Measurements from ENCODE around the gene ATXN10. TPM values are rescaled to one million over a fixed set of nuclear protein-coding genes. Genes with fewer than 3 reads are reported as not detected.

Gene ATXN10
- total RNA-seq, 2 donors from 2014 or later = 74.0 to 97.0 TPM

DNA sequence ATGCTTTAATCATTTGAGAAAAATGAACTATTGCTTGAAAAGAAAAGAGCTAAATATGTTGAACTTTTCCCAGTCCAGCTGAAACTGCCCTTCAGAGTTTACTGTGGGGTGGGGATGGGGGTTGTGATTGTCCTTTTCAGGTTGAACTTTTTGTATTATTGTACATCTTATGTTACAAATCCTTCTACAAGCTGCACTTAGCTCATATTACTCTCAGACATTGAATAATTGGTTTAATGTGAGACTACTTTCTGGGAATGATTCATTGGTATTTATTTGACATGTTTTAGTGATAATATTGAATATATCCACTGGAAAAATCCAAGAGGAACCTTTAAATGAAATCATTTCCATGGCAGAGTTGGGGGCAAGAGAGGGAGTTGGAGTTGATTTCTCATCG, 84.9 kb downstream of the ATXN10 start:
- DNase-seq (ENCODE audit: low spot score) = no peak
- Mint-ChIP-seq H3K9me3 (no peaks in the 10 kb centered on the region), H3K4me3 (no peak overlapping the region)

DNA sequence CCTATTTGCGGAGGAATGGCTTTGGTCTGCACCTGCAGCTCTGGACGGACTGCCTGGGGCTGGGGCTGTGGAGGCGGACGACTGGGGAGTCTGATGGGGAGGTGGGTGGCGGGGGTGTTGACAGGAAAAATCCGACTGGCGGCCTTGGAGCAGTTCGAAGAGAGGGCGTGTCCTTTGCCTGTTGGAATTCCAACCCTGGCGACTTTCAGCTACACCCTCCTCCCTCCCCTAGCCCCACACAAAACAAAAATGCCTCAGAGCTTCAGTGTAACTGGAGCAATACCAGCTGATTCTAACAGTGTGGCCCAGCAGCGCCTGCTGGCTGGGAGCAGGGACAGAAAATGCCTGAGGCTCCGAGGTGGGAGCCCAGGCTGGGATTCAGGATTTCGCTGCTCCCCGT, 85.4 kb downstream of the ATXN10 start:
- Mint-ChIP-seq H3K9me3 (no peaks in the 10 kb centered on the region), H3K4me3 (no peak overlapping the region), H3K36me3 (no peaks in the 10 kb centered on the region), H3K27me3 (no peaks in the 10 kb centered on the region), H3K4me1 (ENCODE audit: low read depth in 2 of 2) (peaks cover 0 to 6% of the 10 kb centered on the region in 2 donors), H3K27ac (no peak overlapping the region)
- DNase-seq (ENCODE audit: low spot score) = no peak
- no peak for ATAC-seq

More for the DNA sequence above, 84.9 kb downstream of the ATXN10 start:
- no peaks in the 10 kb centered on the region for H3K27me3 Mint-ChIP-seq
- ATAC-seq = no peak
- H3K4me1 Mint-ChIP-seq (ENCODE audit: low read depth in 2 of 2) = peaks cover 0 to 6% of the 10 kb centered on the region in 2 donors
- H3K27ac Mint-ChIP-seq = no peak overlapping the region
- no peaks in the 10 kb centered on the region for H3K36me3 Mint-ChIP-seq

DNA sequence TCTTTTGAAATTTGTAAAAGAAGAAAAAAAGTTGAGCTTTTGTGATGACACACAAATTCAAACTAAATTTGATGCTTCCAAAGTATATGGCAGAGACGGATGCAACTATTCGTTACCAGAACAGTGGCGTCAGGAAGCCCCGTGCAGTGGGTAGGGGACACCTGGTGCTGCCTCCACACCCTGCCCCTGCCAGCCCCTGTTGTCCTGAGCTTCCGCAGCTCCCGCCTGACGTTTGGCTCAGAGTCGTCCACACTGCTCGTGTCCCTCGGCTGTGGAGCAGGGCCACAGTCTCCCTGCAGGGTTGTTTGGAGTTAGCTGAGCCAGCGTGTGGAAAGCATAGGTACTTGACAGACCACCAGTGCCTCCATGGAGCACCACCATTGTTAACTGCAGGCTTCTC, 86.3 kb downstream of the ATXN10 start:
- Mint-ChIP-seq H3K27ac (no peak overlapping the region), H3K27me3 (no peaks in the 10 kb centered on the region), H3K4me1 (ENCODE audit: low read depth in 2 of 2) (peaks cover 0 to 6% of the 10 kb centered on the region in 2 donors), H3K9me3 (no peaks in the 10 kb centered on the region), H3K36me3 (no peaks in the 10 kb centered on the region), H3K4me3 (no peak overlapping the region)
- no peak for ATAC-seq
- no peak for DNase-seq (ENCODE audit: low spot score)

DNA sequence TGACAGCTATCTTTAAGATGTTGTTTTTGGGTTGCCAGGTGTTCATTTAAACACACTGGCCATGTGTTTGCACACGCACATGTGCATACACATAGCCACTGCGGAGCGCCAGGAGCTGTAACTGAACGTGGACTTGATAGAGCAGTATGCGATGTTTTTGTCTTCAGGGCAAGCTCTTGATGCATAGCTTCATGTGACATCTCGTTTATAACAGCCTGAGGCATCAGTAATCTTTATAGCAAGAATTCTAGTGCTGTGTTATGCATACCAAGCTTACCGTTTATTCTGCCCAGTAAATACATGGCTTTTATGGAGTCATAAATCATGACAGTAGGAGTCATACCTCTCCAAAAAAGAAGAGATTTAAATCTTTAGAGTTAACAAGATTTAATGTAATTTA, 87.0 kb downstream of the ATXN10 start:
- Mint-ChIP-seq H3K27me3 (no peaks in the 10 kb centered on the region), H3K9me3 (no peaks in the 10 kb centered on the region)
- no peak for ATAC-seq

GRCh38 chr22:45760682-45761081, 89.0 kb downstream of the ATXN10 start:
- H3K4me1 Mint-ChIP-seq (ENCODE audit: low read depth in 2 of 2) = peaks cover 0 to 3% of the 10 kb centered on the region in 2 donors
- H3K27ac Mint-ChIP-seq = no peak overlapping the region
- H3K27me3 Mint-ChIP-seq = no peaks in the 10 kb centered on the region
- DNase-seq (ENCODE audit: low spot score) (no peak), ATAC-seq (no peak)
- H3K4me3 Mint-ChIP-seq = no peak overlapping the region
- no peaks in the 10 kb centered on the region for H3K9me3 Mint-ChIP-seq
- H3K36me3 Mint-ChIP-seq = no peaks in the 10 kb centered on the region

More for the DNA sequence above, 87.0 kb downstream of the ATXN10 start:
- no peak for DNase-seq (ENCODE audit: low spot score)
- no peaks in the 10 kb centered on the region for H3K36me3 Mint-ChIP-seq
- H3K4me3 Mint-ChIP-seq = no peak overlapping the region
- H3K27ac Mint-ChIP-seq = no peak overlapping the region
- H3K4me1 Mint-ChIP-seq (ENCODE audit: low read depth in 2 of 2) = peaks cover 0 to 6% of the 10 kb centered on the region in 2 donors

GRCh38 chr22:45762545-45763235, 91.1 kb downstream of the ATXN10 start:
- DNase-seq (ENCODE audit: low spot score) (no peak), ATAC-seq (peak in 1 of 2 donors; percentile 33)
- Mint-ChIP-seq H3K9me3 (no peaks in the 10 kb centered on the region), H3K27ac (no peak overlapping the region), H3K4me3 (no peak overlapping the region), H3K4me1 (ENCODE audit: low read depth in 2 of 2) (peaks cover 0 to 3% of the 10 kb centered on the region in 2 donors), H3K36me3 (no peaks in the 10 kb centered on the region), H3K27me3 (no peaks in the 10 kb centered on the region)

DNA sequence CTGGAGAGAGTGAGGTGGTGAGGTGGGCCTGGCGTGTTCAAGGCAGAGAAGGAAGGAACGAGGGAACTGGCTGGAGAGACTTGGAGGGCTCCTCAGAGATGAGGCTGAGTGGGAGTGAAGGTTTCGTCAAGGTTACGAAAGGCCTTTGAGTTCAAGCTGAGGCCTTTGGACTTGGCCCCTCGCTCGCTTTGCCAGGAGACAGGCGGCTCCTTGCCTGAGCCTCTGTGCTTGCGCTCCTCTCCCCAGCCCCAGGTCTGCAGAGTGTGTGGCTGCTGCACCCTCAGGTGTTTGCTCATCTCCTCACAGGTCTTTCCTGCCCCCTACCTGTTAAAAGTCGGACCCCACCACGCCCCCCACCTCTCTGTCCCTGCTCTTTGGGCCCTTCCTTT, 91.6 kb downstream of the ATXN10 start:
- Mint-ChIP-seq H3K27ac (no peak overlapping the region), H3K4me1 (ENCODE audit: low read depth in 2 of 2) (peaks cover 0 to 7% of the 10 kb centered on the region in 2 donors), H3K4me3 (no peak overlapping the region), H3K36me3 (no peaks in the 10 kb centered on the region), H3K27me3 (no peaks in the 10 kb centered on the region), H3K9me3 (no peaks in the 10 kb centered on the region)
- ATAC-seq = no peak
- DNase-seq (ENCODE audit: low spot score) = no peak

DNA sequence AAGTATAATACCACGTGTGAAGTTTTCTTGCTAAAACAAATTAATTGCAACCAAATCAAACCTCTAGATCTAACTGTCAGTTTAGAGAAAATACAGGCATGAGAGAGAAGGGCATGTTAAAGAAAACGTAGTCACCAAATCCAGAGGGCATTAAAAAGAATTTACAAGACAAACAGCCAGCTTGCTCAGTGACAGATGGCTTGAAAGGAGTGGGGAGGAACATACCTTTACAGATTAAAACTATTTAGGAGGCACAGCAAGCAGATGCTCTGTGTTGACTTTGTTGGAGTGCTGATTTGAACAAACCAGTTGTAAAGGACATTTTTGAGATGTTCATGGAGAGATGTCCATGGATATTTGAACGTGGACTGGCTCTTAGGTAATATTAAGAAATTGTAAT, 96.9 kb downstream of the ATXN10 start:
- Mint-ChIP-seq H3K4me3 (no peak overlapping the region), H3K27ac (peak overlapping the region in 1 of 2 donors; percentile 2), H3K36me3 (no peaks in the 10 kb centered on the region), H3K4me1 (ENCODE audit: low read depth in 2 of 2) (peaks cover 10 to 13% of the 10 kb centered on the region in 2 donors), H3K27me3 (no peaks in the 10 kb centered on the region), H3K9me3 (no peaks in the 10 kb centered on the region)
- ATAC-seq (no peak), DNase-seq (ENCODE audit: low spot score) (no peak)

DNA sequence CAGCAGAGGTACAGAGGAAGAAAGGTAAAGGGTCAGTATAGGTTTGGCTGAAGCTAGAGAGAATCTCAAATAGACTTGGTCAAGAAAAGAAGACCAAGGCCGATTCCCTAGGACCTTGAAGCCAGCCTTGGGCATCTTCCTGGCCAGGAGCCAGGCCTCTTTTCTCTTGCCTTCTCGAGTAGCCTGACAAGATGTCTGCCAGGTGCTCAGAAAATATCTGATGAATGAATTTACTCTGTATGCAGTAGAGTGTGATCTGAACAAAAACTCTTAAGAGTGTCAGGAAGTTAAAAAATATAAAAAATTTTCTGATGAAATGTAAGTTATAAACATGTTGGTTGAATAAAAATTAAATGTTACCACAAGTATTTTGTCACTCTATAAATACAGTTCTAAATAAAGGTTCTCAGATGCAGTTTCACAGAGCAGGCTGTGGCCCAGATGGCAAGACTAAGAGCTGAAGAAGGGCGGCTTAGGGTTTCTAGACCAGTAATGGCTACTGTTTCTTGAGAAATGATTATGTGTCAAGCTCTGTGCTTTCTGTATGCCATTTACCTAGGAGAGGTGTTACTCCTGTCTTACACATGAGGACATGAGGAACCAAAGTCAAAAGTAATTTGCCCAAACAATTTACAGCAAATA, 98.1 kb downstream of the ATXN10 start:
- Mint-ChIP-seq H3K36me3 (no peaks in the 10 kb centered on the region), H3K27ac (no peak overlapping the region), H3K4me1 (ENCODE audit: low read depth in 2 of 2) (peaks cover 10 to 13% of the 10 kb centered on the region in 2 donors), H3K4me3 (no peak overlapping the region), H3K9me3 (no peaks in the 10 kb centered on the region), H3K27me3 (no peaks in the 10 kb centered on the region)
- no peak for DNase-seq (ENCODE audit: low spot score)
- ATAC-seq = no peak

GRCh38 chr22:45770506-45770905, 98.9 kb downstream of the ATXN10 start:
- no peak for DNase-seq (ENCODE audit: low spot score)
- Mint-ChIP-seq H3K27me3 (no peaks in the 10 kb centered on the region), H3K4me1 (ENCODE audit: low read depth in 2 of 2) (peaks cover 10 to 13% of the 10 kb centered on the region in 2 donors), H3K9me3 (no peaks in the 10 kb centered on the region), H3K4me3 (no peak overlapping the region), H3K27ac (no peak overlapping the region), H3K36me3 (no peaks in the 10 kb centered on the region)
- ATAC-seq = no peak

DNA sequence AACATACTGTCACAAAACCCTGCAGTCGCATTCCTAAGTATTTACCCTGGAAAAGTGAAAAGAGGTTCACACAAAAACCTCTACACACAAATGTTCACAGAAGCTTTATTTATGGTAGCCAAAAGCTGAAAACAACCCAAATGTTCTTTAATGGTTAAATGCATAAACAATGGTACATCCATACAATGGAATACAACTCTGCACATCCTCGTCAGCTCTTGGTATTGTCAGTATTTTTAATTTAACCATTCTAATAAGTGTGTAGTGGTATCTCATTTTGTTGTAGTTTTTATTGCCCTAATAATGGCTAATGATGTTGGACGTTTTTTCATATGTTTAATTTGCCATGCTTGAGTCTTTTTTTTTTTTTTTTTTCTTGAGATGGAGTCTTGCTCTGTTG, 99.4 kb downstream of the ATXN10 start:
- DNase-seq (ENCODE audit: low spot score) (no peak), ATAC-seq (no peak)
- no peaks in the 10 kb centered on the region for H3K36me3 Mint-ChIP-seq
- no peak overlapping the region for H3K27ac Mint-ChIP-seq
- peaks cover 10 to 13% of the 10 kb centered on the region in 2 donors for H3K4me1 Mint-ChIP-seq (ENCODE audit: low read depth in 2 of 2)
- no peaks in the 10 kb centered on the region for H3K27me3 Mint-ChIP-seq
- H3K9me3 Mint-ChIP-seq = no peaks in the 10 kb centered on the region
- H3K4me3 Mint-ChIP-seq = no peak overlapping the region

DNA sequence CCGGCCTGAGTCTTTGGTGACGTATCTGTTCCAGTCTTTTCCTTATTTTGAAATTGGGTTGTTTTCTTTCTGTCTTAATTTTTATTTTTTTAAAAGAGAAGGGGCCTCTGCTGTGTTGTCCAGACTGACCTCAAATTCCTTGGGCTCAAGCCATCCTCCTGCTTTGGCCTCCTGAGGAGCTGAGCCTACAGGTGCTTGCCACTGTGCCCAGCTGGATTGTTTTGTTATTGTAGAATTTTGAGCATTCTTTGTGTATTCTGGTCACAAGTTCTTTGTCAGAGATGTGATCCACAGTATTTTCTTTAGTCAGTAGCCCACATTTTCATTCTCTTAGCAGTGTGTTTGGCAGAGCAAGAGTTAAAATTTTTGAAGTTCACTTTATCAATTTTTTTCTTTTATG, 100.1 kb downstream of the ATXN10 start:
- H3K9me3 Mint-ChIP-seq = no peaks in the 10 kb centered on the region
- no peaks in the 10 kb centered on the region for H3K27me3 Mint-ChIP-seq
- H3K4me3 Mint-ChIP-seq = no peak overlapping the region
- peaks cover 10 to 13% of the 10 kb centered on the region in 2 donors for H3K4me1 Mint-ChIP-seq (ENCODE audit: low read depth in 2 of 2)
- no peaks in the 10 kb centered on the region for H3K36me3 Mint-ChIP-seq
- ATAC-seq (no peak), DNase-seq (ENCODE audit: low spot score) (no peak)
- H3K27ac Mint-ChIP-seq = no peak overlapping the region

- DNase-seq (ENCODE audit: low spot score) (no peak), ATAC-seq (no peak)
- no peaks in the 10 kb centered on the region for H3K36me3 Mint-ChIP-seq
- peaks cover 10 to 13% of the 10 kb centered on the region in 2 donors for H3K4me1 Mint-ChIP-seq (ENCODE audit: low read depth in 2 of 2)
- H3K27me3 Mint-ChIP-seq = no peaks in the 10 kb centered on the region
- H3K4me3 Mint-ChIP-seq = no peak overlapping the region
- H3K27ac Mint-ChIP-seq = no peak overlapping the region
- no peaks in the 10 kb centered on the region for H3K9me3 Mint-ChIP-seq
These were observed 101.1 kb downstream of the ATXN10 start for GRCh38 chr22:45772743-45773142.

- H3K4me1 Mint-ChIP-seq (ENCODE audit: low read depth in 2 of 2) = peaks cover 6 to 10% of the 10 kb centered on the region in 2 donors
- no peaks in the 10 kb centered on the region for H3K27me3 Mint-ChIP-seq
- ATAC-seq (no peak), DNase-seq (ENCODE audit: low spot score) (no peak)
- H3K4me3 Mint-ChIP-seq = no peak overlapping the region
- H3K27ac Mint-ChIP-seq = no peak overlapping the region
- no peaks in the 10 kb centered on the region for H3K36me3 Mint-ChIP-seq
- no peaks in the 10 kb centered on the region for H3K9me3 Mint-ChIP-seq
These were observed 102.5 kb downstream of the ATXN10 start for GRCh38 chr22:45774001-45774670.

Data from natural killer cell treated with Interleukin-12 subunit alpha and Interleukin-12 subunit beta and Interleukin-15 and Interleukin-18, amount 100 ng/mL, for 72 hours (primary cell).